ENCODE results near the gene NHP2. TPM values are rescaled to one million over a fixed set of nuclear protein-coding genes. Genes with fewer than 3 reads are reported as not detected.

NHP2 gene
- polyA plus RNA-seq, 2 of the 4 experiments (the other 2 are of a cell fraction): 205 to 553 TPM

DNA sequence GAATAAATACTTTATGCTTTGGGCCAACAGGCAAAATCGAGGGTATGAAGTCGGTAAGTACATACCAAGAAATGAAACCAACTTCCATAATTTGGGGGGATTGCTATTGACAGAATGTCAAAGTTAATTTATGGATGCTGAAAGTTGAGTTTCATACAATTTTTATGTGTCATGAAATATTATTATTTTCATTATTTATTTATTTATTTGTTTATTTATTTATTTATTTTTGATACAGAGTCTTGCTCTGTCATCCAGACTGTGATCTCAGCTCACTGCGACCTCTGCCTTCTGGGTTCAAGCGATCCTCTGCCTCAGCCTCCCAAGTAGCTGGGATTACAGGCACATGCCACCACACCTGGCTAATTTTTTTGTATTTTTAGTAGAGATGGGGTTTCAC lies 38.0 kb upstream of the NHP2 start:
- FAIRE-seq: no peak
- H3K4me2 ChIP-seq: no peak overlapping the region

DNA sequence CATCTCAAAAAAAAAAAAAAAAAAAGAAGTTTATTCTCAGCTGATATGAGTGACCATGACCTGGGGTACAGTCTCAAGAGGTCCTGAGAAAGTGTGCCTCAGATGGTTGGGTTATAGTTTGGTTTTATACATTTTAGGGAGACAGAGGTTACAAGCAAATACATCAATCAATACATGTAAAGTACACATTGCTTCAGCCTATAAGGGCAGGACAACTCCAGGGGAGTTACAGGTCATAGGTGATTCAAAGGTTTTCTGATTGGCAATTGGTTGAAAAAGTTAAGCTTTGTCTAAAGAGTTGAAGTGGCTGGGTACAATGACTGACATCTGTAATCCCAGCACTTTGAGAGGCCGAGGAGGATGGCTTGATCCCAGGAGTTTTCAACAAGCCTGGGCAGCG lies 35.7 kb upstream of the NHP2 start:
- ChIA-PET POLR2A (no interaction called here), CTCF (interaction anchor here (0.6 kb wide), 1 partner anchor 596 kb away, joined by 3 read pairs; no protein-coding TSS in a partner anchor)

More for the DNA sequence above, 38.0 kb upstream of the NHP2 start:
- H3K27ac ChIP-seq: no peak overlapping the region
- H3K4me1 ChIP-seq: no peaks in the 10 kb centered on the region
- no peak overlapping the region for H3K4me3 ChIP-seq
- no peak for ATAC-seq
- TF ChIP-seq HOXB5 (CRISPR knock-in tag; IDR thresholded peaks at IDR 0.05) (no peak), ZC3H11A (IDR thresholded peaks at IDR 0.05) (peak; percentile 94)
- POLR2A ChIA-PET: no interaction called here
- peaks cover 12% of the 10 kb centered on the region; the same call in 2 of the 3 replicates for H3K9me3 ChIP-seq
- no peak for DNase-seq (ENCODE audit: low read depth in 1 of 2, low spot score in 1 of 2)
- CTCF ChIA-PET: no interaction called here
- WGBS (ENCODE audit: missing lambda C conversion rate): 58% methylated on average over 4 of the region's 4 CpGs

DNA sequence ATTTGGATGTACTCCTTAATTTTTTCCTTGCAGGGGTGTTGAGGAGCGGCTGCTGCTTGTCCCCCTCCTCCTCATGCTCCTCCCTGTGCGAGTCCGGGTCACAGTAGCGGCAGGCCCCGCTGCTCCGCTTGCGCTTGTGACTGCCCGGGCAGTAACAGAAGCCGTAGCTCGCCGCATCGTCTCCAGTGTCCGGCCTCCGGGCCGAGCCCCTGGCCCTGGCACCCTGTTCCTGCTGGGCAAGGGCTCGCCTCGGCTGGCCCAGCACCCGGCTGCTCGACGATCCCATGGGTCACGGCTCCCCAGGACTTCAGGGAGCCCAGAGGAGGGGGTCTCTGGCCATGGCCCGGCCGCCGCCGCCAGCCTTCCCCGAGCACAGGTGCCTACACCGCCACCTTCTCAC lies 33.3 kb upstream of the NHP2 start, which contains the start of gene GMCL2:
TSS of gene GMCL2 (minus strand) at position 358 of the 400 bp plus-strand sequence. CDS start at position 286, 72 bp downstream.
- Histone ChIP-seq H3K9me3 (peaks cover under 1% of the 10 kb centered on the region; the same call in 1 of the 3 replicates), H3K27ac (no peak within 1 kb of the TSS), H3K4me2 (no peak within 1 kb of the TSS), H3K4me3 (no peak within 1 kb of the TSS), H3K4me1 (no peaks in the 10 kb centered on the region)
- DNase-seq (ENCODE audit: low read depth in 1 of 2, low spot score in 1 of 2): no peak
- POLR2A ChIA-PET: no interaction called here
- 89% methylated on average over 27 of the region's 27 CpGs for WGBS (ENCODE audit: missing lambda C conversion rate)
- TF ChIP-seq HOXB13 (CRISPR knock-in tag; IDR thresholded peaks at IDR 0.05; ENCODE audit: low read depth) (no peak), FOXS1 (CRISPR knock-in tag; IDR thresholded peaks at IDR 0.05) (no peak), RNF2 (IDR thresholded peaks at IDR 0.05; ENCODE audit: borderline replicate concordance, low read depth) (no peak)
- TF ChIP-seq, protein P1, sequence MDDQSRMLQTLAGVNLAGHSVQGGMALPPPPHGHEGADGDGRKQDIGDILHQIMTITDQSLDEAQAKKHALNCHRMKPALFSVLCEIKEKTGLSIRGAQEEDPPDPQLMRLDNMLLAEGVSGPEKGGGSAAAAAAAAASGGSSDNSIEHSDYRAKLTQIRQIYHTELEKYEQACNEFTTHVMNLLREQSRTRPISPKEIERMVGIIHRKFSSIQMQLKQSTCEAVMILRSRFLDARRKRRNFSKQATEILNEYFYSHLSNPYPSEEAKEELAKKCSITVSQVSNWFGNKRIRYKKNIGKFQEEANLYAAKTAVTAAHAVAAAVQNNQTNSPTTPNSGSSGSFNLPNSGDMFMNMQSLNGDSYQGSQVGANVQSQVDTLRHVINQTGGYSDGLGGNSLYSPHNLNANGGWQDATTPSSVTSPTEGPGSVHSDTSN (IDR thresholded peaks at IDR 0.05): no peak
- TF ChIP-seq, protein P2, sequence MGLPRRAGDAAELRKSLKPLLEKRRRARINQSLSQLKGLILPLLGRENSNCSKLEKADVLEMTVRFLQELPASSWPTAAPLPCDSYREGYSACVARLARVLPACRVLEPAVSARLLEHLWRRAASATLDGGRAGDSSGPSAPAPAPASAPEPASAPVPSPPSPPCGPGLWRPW (IDR thresholded peaks at IDR 0.05): no peak
- no peak for FAIRE-seq
- CTCF ChIA-PET: no interaction called here
- no peak for ATAC-seq

More for the DNA sequence above, 35.7 kb upstream of the NHP2 start:
- Histone ChIP-seq H3K4me3 (no peak overlapping the region), H3K27ac (no peak overlapping the region), H3K9me3 (peaks cover 12% of the 10 kb centered on the region; the same call in 2 of the 3 replicates), H3K4me2 (no peak overlapping the region), H3K4me1 (no peaks in the 10 kb centered on the region)
- TF ChIP-seq, protein P1 (IDR thresholded peaks at IDR 0.05): no peak
- TF ChIP-seq NR3C1 (IDR thresholded peaks at IDR 0.05): no peak
- TF ChIP-seq RAD21 (conservative IDR thresholded peaks at IDR 0.05 in 1 of 2, IDR thresholded peaks at IDR 0.05 in 1 of 2): no peak
- no peak for TF ChIP-seq TP53 (CRISPR knock-in tag; IDR thresholded peaks at IDR 0.05)
- TF ChIP-seq MYC (IDR thresholded peaks at IDR 0.05; ENCODE audit: borderline replicate concordance, low read length): no peak
- TF ChIP-seq BHLHE40 (IDR thresholded peaks at IDR 0.05; ENCODE audit: low read depth, low read length): no peak
- no peak for TF ChIP-seq NFE2L2 (conservative IDR thresholded peaks at IDR 0.05; ENCODE audit: low read length)
- TF ChIP-seq, protein P3, sequence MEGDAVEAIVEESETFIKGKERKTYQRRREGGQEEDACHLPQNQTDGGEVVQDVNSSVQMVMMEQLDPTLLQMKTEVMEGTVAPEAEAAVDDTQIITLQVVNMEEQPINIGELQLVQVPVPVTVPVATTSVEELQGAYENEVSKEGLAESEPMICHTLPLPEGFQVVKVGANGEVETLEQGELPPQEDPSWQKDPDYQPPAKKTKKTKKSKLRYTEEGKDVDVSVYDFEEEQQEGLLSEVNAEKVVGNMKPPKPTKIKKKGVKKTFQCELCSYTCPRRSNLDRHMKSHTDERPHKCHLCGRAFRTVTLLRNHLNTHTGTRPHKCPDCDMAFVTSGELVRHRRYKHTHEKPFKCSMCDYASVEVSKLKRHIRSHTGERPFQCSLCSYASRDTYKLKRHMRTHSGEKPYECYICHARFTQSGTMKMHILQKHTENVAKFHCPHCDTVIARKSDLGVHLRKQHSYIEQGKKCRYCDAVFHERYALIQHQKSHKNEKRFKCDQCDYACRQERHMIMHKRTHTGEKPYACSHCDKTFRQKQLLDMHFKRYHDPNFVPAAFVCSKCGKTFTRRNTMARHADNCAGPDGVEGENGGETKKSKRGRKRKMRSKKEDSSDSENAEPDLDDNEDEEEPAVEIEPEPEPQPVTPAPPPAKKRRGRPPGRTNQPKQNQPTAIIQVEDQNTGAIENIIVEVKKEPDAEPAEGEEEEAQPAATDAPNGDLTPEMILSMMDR (IDR thresholded peaks at IDR 0.05): no peak
- no peak for TF ChIP-seq RFX5 (IDR thresholded peaks at IDR 0.05)
- FAIRE-seq: no peak
- WGBS (ENCODE audit: missing lambda C conversion rate): 29% methylated on average over 2 of the region's 2 CpGs
- no peak for ATAC-seq
- no peak for DNase-seq (ENCODE audit: low read depth in 1 of 2, low spot score in 1 of 2)

DNA sequence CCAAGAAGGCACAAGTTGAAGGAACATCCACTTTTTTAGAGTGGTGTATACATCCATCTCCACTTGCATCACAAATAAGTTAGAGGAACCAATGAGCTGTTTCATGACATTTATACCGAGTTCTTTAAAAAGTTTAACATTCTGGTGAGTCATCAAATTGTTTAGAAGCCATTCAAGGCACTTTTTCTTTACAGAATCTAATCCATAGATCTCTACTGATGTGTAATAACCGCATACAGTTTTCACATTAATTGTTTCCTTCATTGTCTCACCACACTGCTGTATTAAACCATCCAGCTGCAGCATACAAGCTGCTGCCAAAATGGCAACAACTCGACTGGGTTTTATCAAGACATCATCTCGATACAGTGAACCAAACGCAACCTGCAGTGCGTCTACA lies 32.7 kb upstream of the NHP2 start:
- Histone ChIP-seq H3K4me2 (no peak overlapping the region), H3K4me3 (no peak overlapping the region), H3K27ac (no peak overlapping the region), H3K4me1 (no peaks in the 10 kb centered on the region), H3K9me3 (no peaks in the 10 kb centered on the region)
- no peak for DNase-seq (ENCODE audit: low read depth in 1 of 2, low spot score in 1 of 2)
- peak; percentile 72 for FAIRE-seq
- ATAC-seq: no peak
- POLR2A ChIA-PET: no interaction called here
- 70% methylated on average over 6 of the region's 6 CpGs for WGBS (ENCODE audit: missing lambda C conversion rate)
- TF ChIP-seq PHF8 (IDR thresholded peaks at IDR 0.05; ENCODE audit: borderline replicate concordance, low read depth) (no peak), MAFK (IDR thresholded peaks at IDR 0.05; ENCODE audit: partially characterized antibody) (peak; percentile 65), ZC3H11A (IDR thresholded peaks at IDR 0.05) (no peak), FOSL2 (IDR thresholded peaks at IDR 0.05) (no peak), FOSL2 (CRISPR knock-in tag; IDR thresholded peaks at IDR 0.05) (peak; percentile 54; the same call in 1 of the 2 replicates)
- CTCF ChIA-PET: no interaction called here

Measured in A549 (cell line).